Caco-2 (cell line): ENCODE data around the gene IQGAP3. TPM values are rescaled to one million over a fixed set of nuclear protein-coding genes. Genes with fewer than 3 reads are reported as not detected.
A peak's percentile ranks its signal among the peaks of the same experiment; 100 is the strongest.
"Not testable (repeated sequence)": the region's sequence is repeated elsewhere in the genome, so short reads cannot be mapped to it uniquely, and the experiment has no call there.

Experiments
- BruUV-seq: library from RNA; stranded (reverse); fragments of 400-500 nt; replicated peaks from 2 replicates; lab custom pipeline; 2021; lab: Mats Ljungman, UMichigan
- CTCF ChIA-PET: fragments of 300-600 bp; sonication (Branson Sonifier 250); formaldehyde crosslinking; loops from one replicate; lab custom pipeline; 2022; ENCODE audit warnings: antibody characterized with exemption; lab: Charles Lee
- POLR2A ChIA-PET: fragments of 300-600 bp; sonication (Branson Sonifier 250); formaldehyde crosslinking; loops from one replicate; lab custom pipeline; 2022; ENCODE audit warnings: antibody characterized with exemption; lab: Charles Lee
- DNase-seq, 2 experiments: peaks; one replicate each; pipeline versions ENCODE4 v3.0.0 to v3.0.0-alpha.2; 2020 to 2022
- H3K27me3 ChIP-seq: replicated peaks from 2 replicates; pipeline ENCODE4 v1.6.0; 2011; ENCODE audit warnings: low read length; ENCODE audit not compliant: control insufficient read depth, insufficient read depth
- H3K36me3 ChIP-seq: 2 replicates; pipeline ENCODE4 v1.5.1; 2011; ENCODE audit warnings: low read length; ENCODE audit not compliant: control insufficient read depth, insufficient read depth
- H3K4me1 ChIP-seq: fragments of 250-450 bp; sonication (Bioruptor Pico); 2 replicates; pipeline ENCODE4 v1.5.1; 2020; ENCODE audit warnings: mild to moderate bottlenecking
- H3K4me3 ChIP-seq: 2 replicates; pipeline ENCODE4 v1.5.1; 2011; ENCODE audit warnings: low read depth, mild to moderate bottlenecking, control low read depth, low read length
- H3K9me3 ChIP-seq: fragments of 250-450 bp; sonication (Bioruptor Pico); 2 replicates; pipeline ENCODE4 v1.5.1; 2020; ENCODE audit warnings: mild to moderate bottlenecking, moderate library complexity
- H3K27ac Mint-ChIP-seq: one replicate; pipeline ENCODE4 v1.8.0; 2022; ENCODE audit warnings: mixed read lengths; ENCODE audit not compliant: unreplicated experiment
- H3K27me3 Mint-ChIP-seq: one replicate; pipeline ENCODE4 v1.8.0; 2022; ENCODE audit warnings: mixed read lengths; ENCODE audit not compliant: insufficient read depth, unreplicated experiment
- H3K36me3 Mint-ChIP-seq: one replicate; pipeline ENCODE4 v1.8.0; 2022; ENCODE audit warnings: mild to moderate bottlenecking, mixed read lengths; ENCODE audit not compliant: insufficient read depth, unreplicated experiment
- H3K4me1 Mint-ChIP-seq: one replicate; pipeline ENCODE4 v1.8.0; 2022; ENCODE audit warnings: low read depth, mixed read lengths; ENCODE audit not compliant: unreplicated experiment
- H3K4me3 Mint-ChIP-seq: one replicate; pipeline ENCODE4 v1.8.0; 2022; ENCODE audit warnings: mild to moderate bottlenecking, moderate library complexity, mixed read lengths; ENCODE audit not compliant: unreplicated experiment
- H3K9me3 Mint-ChIP-seq: one replicate; pipeline ENCODE4 v1.8.0; 2022; ENCODE audit warnings: mixed read lengths; ENCODE audit not compliant: unreplicated experiment
- CTCF ChIP-seq, 2 experiments: fragments of 200-600 bp in 1 of 2; IDR thresholded peaks; 1 replicate in 1 of 2; 2 replicates in 1 of 2; pipeline versions ENCODE4 v1.5.1 to v1.8.0; 2011 to 2022; ENCODE audit warnings: antibody characterized with exemption in 1 of 2, control low read depth in 1 of 2, inconsistent platforms in 1 of 2, low read depth in 1 of 2, low read length in 1 of 2, mild to moderate bottlenecking in 1 of 2, moderate library complexity in 1 of 2; ENCODE audit not compliant: insufficient read depth in 1 of 2, severe bottlenecking in 1 of 2, unreplicated experiment in 1 of 2
- intact Hi-C: fragments of 100-400 bp; cut with micrococcal nuclease; formaldehyde crosslinking; loops from one replicate; pipeline ENCODE4 v1.10.0; 2022; ENCODE audit not compliant: unreplicated experiment
- total RNA-seq: library from RNA; stranded (reverse); gene quantifications from 2 replicates; pipeline ENCODE4 v1.2.3, GENCODE V29; 2022

Gene IQGAP3
- total RNA-seq, 1 experiment from 2014 or later = 37.6 TPM

DNA sequence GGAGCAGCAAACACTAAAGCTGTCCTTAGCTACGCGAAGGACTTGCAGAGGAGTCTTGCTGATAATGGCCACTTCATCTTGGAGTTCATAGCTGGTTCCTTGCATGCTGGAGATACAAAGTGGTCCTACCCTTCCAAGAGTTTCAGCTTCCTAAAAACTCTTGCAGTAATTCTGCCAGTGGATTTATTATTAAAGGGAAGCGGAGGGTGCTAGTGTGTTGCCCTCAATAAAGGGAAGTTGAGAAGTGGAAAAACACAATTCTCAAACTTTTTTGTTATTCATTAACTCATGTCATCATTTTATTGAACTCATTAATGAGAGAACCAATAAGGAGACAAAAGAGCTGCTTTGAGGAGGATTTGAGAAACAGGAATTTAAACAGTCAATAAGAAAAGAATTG, 40.3 kb upstream of the IQGAP3 start:
- H3K9me3 Mint-ChIP-seq = no peaks in the 10 kb centered on the region
- CTCF ChIA-PET = interaction anchor here (0.5 to 2.4 kb wide), 6 partner anchors 10 to 317 kb away, joined by 3 to 10 read pairs (median 5); no protein-coding TSS in a partner anchor
- intact Hi-C loops = no loop called here
- Histone ChIP-seq H3K4me3 (no peak overlapping the region), H3K4me1 (0 out of 2 replicates have a peak, but pooled peaks cover 4% of the 10 kb centered on the region), H3K36me3 (no peaks in the 10 kb centered on the region), H3K27me3 (no peaks in the 10 kb centered on the region), H3K9me3 (no peaks in the 10 kb centered on the region)
- BruUV-seq = no TSS peak
- DNase-seq = no peak
- H3K4me1 Mint-ChIP-seq = peaks cover 16% of the 10 kb centered on the region
- TF ChIP-seq CTCF (IDR thresholded peaks at IDR 0.05; ENCODE audit: insufficient read depth in 1 of 2, low read depth in 1 of 2, low read length in 1 of 2, severe bottlenecking in 1 of 2, unreplicated experiment in 1 of 2) = no peak
- H3K27me3 Mint-ChIP-seq = peaks cover 3% of the 10 kb centered on the region
- H3K36me3 Mint-ChIP-seq = no peaks in the 10 kb centered on the region
- peak overlapping the region; percentile 39 for H3K27ac Mint-ChIP-seq
- POLR2A ChIA-PET = interaction anchor here (0.8 kb wide), 1 partner anchor 107 kb away, joined by 7 read pairs; no protein-coding TSS in a partner anchor
- H3K4me3 Mint-ChIP-seq = no peak overlapping the region

- H3K9me3 ChIP-seq, H3K4me3 ChIP-seq, DNase-seq, POLR2A ChIA-PET, H3K9me3 Mint-ChIP-seq, H3K4me1 ChIP-seq, H3K36me3 Mint-ChIP-seq, H3K4me3 Mint-ChIP-seq, BruUV-seq, H3K36me3 ChIP-seq, intact Hi-C loops, H3K27me3 ChIP-seq, H3K27ac Mint-ChIP-seq, H3K27me3 Mint-ChIP-seq, CTCF ChIA-PET: not testable (repeated sequence)
- peaks cover 16% of the 10 kb centered on the region for H3K4me1 Mint-ChIP-seq
These were observed 37.7 kb upstream of the IQGAP3 start for GRCh38 chr1:156610072-156610471.

DNA sequence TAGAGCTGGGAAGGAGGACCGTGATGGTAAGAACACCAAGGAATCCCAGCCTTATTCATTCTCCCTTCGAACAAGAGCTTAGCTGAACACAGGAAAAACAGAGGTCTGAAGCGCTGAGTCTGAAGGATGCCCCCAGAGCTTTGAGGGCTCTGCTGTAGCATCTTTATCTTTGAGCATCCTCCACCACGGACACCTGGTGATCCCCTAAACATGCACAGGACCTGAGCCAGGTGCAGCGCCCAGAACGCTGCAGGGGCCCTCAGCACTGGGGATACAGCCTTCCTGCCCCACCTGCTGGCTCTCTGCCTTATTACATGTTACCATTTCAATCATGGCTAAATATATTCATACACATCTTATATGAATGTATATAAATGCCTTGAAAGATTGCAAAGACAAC, 36.6 kb upstream of the IQGAP3 start:
- Mint-ChIP-seq H3K4me3 (no peak overlapping the region), H3K9me3 (no peaks in the 10 kb centered on the region), H3K27ac (no peak overlapping the region), H3K27me3 (no peaks in the 10 kb centered on the region), H3K4me1 (peaks cover 16% of the 10 kb centered on the region), H3K36me3 (no peaks in the 10 kb centered on the region)
- POLR2A ChIA-PET = interaction anchor here (0.7 kb wide), 1 partner anchor 18 kb away, joined by 4 read pairs; the partner anchor contains the start of gene NAXE
- Histone ChIP-seq H3K4me3 (no peak overlapping the region), H3K36me3 (no peaks in the 10 kb centered on the region), H3K4me1 (0 out of 2 replicates have a peak, but pooled peaks cover 4% of the 10 kb centered on the region), H3K9me3 (no peaks in the 10 kb centered on the region), H3K27me3 (no peaks in the 10 kb centered on the region)
- intact Hi-C loops = loop anchor here (1.0 to 10.0 kb wide), 5 partner anchors 25 to 224 kb away; partner anchors contain the start of genes IQGAP3 and MEF2D
- no TSS peak for BruUV-seq
- DNase-seq = peak; percentile 58 to 73
- CTCF ChIA-PET = interaction anchor here (0.5 to 1.9 kb wide), 12 partner anchors 8 to 223 kb away, joined by 3 to 9 read pairs (median 4); partner anchors contain the start of genes HAPLN2 and NAXE
- TF ChIP-seq CTCF (IDR thresholded peaks at IDR 0.05; ENCODE audit: insufficient read depth in 1 of 2, low read depth in 1 of 2, low read length in 1 of 2, severe bottlenecking in 1 of 2, unreplicated experiment in 1 of 2) = peak; percentile 74 to 77
